ENCODE data around the gene PTPN11.

The PTPN11 gene

GRCh38 chr12:112537710-112538396, 119.1 kb downstream of the PTPN11 start:
- H3K4me3 ChIP-seq (ENCODE audit: low read depth, low read length) = no peak overlapping the region
- no peaks in the 10 kb centered on the region for H3K27me3 ChIP-seq (replicated peaks)
- in situ Hi-C loops (cut with HindIII; ENCODE audit: low pct_ligation_motif_present, low sequenced_read_pairs) = no loop called here
- DNase-seq = peak; percentile 3
- no peak overlapping the region for H3K27ac ChIP-seq
- H3K36me3 ChIP-seq (replicated peaks) = no peaks in the 10 kb centered on the region
- TF ChIP-seq CTCF (IDR thresholded peaks at IDR 0.05; ENCODE audit: low read depth, low read length, missing control alignments) = no peak

DNA sequence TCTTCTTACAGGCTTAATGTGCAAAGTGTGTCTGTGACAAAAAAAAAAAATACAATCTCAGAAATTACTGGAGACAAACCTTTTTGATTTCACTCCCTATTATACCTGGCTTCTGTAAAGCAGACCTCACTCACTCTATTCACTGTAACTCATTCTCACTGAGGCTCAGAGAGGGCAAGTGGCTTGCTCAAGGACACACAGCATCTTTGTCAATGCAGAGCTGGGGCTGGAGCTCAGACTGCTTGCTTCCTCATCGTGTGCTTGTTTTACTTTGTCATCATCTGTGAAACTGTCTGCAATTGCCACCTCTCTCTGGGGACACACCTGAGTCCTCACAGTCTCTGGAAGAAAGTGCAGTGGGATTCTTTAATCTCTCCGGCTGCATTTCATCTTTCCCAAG, 120.0 kb downstream of the PTPN11 start:
- no peak for TF ChIP-seq CTCF (IDR thresholded peaks at IDR 0.05; ENCODE audit: low read depth, low read length, missing control alignments)
- Histone ChIP-seq H3K27me3 (replicated peaks) (no peaks in the 10 kb centered on the region), H3K4me3 (ENCODE audit: low read depth, low read length) (no peak overlapping the region), H3K27ac (no peak overlapping the region), H3K36me3 (replicated peaks) (no peaks in the 10 kb centered on the region)
- in situ Hi-C loops (cut with HindIII; ENCODE audit: low pct_ligation_motif_present, low sequenced_read_pairs) = no loop called here
- no peak for DNase-seq

DNA sequence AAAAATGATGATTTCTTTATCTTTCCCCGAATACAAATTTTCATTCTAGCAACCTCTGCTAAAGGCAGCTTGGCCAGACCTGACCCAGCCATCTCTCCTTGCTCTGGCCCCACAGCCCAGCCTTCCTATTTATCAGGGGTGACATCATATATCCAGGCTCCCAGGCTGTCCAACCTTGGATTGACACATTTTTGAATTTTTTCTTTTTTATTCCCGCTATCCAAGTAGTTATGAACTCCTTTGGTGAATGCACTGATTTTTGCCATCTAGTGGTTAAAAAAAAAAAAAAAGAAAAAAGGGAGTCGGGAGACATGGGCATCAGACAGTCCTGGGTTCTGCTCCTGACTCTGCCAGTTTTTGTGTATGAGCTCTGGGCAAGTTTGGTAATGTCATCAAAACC, 120.5 kb downstream of the PTPN11 start:
- Histone ChIP-seq H3K27ac (no peak overlapping the region), H3K4me3 (ENCODE audit: low read depth, low read length) (no peak overlapping the region), H3K36me3 (replicated peaks) (no peaks in the 10 kb centered on the region), H3K27me3 (replicated peaks) (no peaks in the 10 kb centered on the region)
- in situ Hi-C loops (cut with HindIII; ENCODE audit: low pct_ligation_motif_present, low sequenced_read_pairs) = no loop called here
- no peak for DNase-seq
- TF ChIP-seq CTCF (IDR thresholded peaks at IDR 0.05; ENCODE audit: low read depth, low read length, missing control alignments) = no peak

- no peak for TF ChIP-seq CTCF (IDR thresholded peaks at IDR 0.05; ENCODE audit: low read depth, low read length, missing control alignments)
- H3K4me3 ChIP-seq (ENCODE audit: low read depth, low read length) = no peak overlapping the region
Measured at GRCh38 chr12:112540021-112540420, 121.3 kb downstream of the PTPN11 start.

GRCh38 chr12:112543751-112544150, 125.0 kb downstream of the PTPN11 start:
- no peak for TF ChIP-seq CTCF (IDR thresholded peaks at IDR 0.05; ENCODE audit: low read depth, low read length, missing control alignments)
- no peak for DNase-seq
- in situ Hi-C loops (cut with HindIII; ENCODE audit: low pct_ligation_motif_present, low sequenced_read_pairs) = no loop called here

More at GRCh38 chr12:112540021-112540420, 121.3 kb downstream of the PTPN11 start:
- DNase-seq = no peak
- in situ Hi-C loops (cut with HindIII; ENCODE audit: low pct_ligation_motif_present, low sequenced_read_pairs) = no loop called here
- Histone ChIP-seq H3K27me3 (replicated peaks) (no peaks in the 10 kb centered on the region), H3K27ac (no peak overlapping the region), H3K36me3 (replicated peaks) (no peaks in the 10 kb centered on the region)

DNA sequence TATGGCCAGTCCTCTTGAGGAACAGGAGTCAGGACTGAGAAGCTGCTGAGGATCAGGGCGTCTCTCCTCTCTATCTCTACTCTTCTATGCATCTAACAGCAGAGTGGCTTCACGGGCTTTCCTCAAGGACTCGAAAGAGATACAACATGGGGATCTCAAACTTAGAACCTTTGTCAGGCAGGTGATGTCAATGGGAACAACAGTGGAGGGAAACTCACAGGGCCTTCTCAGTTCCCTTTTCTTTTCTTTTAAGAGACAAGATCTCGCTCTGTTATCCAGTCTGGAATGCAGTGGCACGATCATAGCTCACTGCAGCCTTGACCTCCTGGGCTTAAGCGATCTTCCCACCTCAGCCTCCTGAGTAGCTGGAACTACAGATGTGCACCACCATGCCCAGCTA, 127.6 kb downstream of the PTPN11 start:
- TF ChIP-seq CTCF (IDR thresholded peaks at IDR 0.05; ENCODE audit: low read depth, low read length, missing control alignments) = no peak

More at GRCh38 chr12:112543751-112544150, 125.0 kb downstream of the PTPN11 start:
- H3K27ac ChIP-seq = no peak overlapping the region
- H3K4me3 ChIP-seq (ENCODE audit: low read depth, low read length) = no peak overlapping the region
- no peaks in the 10 kb centered on the region for H3K36me3 ChIP-seq (replicated peaks)
- no peaks in the 10 kb centered on the region for H3K27me3 ChIP-seq (replicated peaks)

More for the DNA sequence above, 127.6 kb downstream of the PTPN11 start:
- Histone ChIP-seq H3K27ac (no peak overlapping the region), H3K36me3 (replicated peaks) (no peaks in the 10 kb centered on the region), H3K4me3 (ENCODE audit: low read depth, low read length) (no peak overlapping the region), H3K27me3 (replicated peaks) (no peaks in the 10 kb centered on the region)
- in situ Hi-C loops (cut with HindIII; ENCODE audit: low pct_ligation_motif_present, low sequenced_read_pairs) = no loop called here
- DNase-seq = no peak

Data from brain microvascular endothelial cell (primary cell).